ENCODE results near the gene ARHGEF4.

GRCh38 chr2:130823171-130823885, 13.4 kb upstream of the ARHGEF4 start:
- TF ChIP-seq, protein P1, sequence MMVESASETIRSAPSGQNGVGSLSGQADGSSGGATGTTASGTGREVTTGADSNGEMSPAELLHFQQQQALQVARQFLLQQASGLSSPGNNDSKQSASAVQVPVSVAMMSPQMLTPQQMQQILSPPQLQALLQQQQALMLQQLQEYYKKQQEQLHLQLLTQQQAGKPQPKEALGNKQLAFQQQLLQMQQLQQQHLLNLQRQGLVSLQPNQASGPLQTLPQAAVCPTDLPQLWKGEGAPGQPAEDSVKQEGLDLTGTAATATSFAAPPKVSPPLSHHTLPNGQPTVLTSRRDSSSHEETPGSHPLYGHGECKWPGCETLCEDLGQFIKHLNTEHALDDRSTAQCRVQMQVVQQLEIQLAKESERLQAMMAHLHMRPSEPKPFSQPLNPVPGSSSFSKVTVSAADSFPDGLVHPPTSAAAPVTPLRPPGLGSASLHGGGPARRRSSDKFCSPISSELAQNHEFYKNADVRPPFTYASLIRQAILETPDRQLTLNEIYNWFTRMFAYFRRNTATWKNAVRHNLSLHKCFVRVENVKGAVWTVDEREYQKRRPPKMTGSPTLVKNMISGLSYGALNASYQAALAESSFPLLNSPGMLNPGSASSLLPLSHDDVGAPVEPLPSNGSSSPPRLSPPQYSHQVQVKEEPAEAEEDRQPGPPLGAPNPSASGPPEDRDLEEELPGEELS (CRISPR knock-in tag; IDR thresholded peaks at IDR 0.05), result no peak
- TF ChIP-seq CTCF (IDR thresholded peaks at IDR 0.05), result no peak
- TF ChIP-seq USF2 (CRISPR knock-in tag; IDR thresholded peaks at IDR 0.05), result no peak
- no peak for TF ChIP-seq MAX (CRISPR knock-in tag; IDR thresholded peaks at IDR 0.05)
- no peak for TF ChIP-seq IRF2 (CRISPR knock-in tag; IDR thresholded peaks at IDR 0.05; ENCODE audit: borderline replicate concordance, low read depth)
- TF ChIP-seq ZNF423 (CRISPR knock-in tag; IDR thresholded peaks at IDR 0.05), result no peak
- TF ChIP-seq PRRX2 (CRISPR knock-in tag; IDR thresholded peaks at IDR 0.05), result no peak
- TF ChIP-seq MYBL2 (CRISPR knock-in tag; IDR thresholded peaks at IDR 0.05), result no peak
- no peak for TF ChIP-seq HMGXB4 (CRISPR knock-in tag; IDR thresholded peaks at IDR 0.05)
- TF ChIP-seq JUN (CRISPR knock-in tag; IDR thresholded peaks at IDR 0.05), result no peak
- TF ChIP-seq NFE2L1 (CRISPR knock-in tag; IDR thresholded peaks at IDR 0.05), result no peak
- no peak for TF ChIP-seq PREB (CRISPR knock-in tag; IDR thresholded peaks at IDR 0.05; ENCODE audit: borderline replicate concordance)
- TF ChIP-seq ZNF425 (CRISPR knock-in tag; conservative IDR thresholded peaks at IDR 0.05), result no peak
